ENCODE results near the gene GPR153. TPM values are rescaled to one million over a fixed set of nuclear protein-coding genes. Genes with fewer than 3 reads are reported as not detected.

GPR153 gene
- total RNA-seq, 2 donors from 2014 or later: 2.3 to 4.9 TPM

GRCh38 chr1:6251233-6251632 lies 9.7 kb downstream of the GPR153 start:
- TF ChIP-seq POLR2A (IDR thresholded peaks at IDR 0.05): no peak
- TF ChIP-seq CTCF (IDR thresholded peaks at IDR 0.05): no peak
- Histone ChIP-seq H3K4me1 (peaks cover 14% of the 10 kb centered on the region), H3K27ac (no peak overlapping the region), H3K4me3 (no peak overlapping the region), H3K27me3 (peaks cover 0 to 3% of the 10 kb centered on the region in 2 donors), H3K9me3 (no peaks in the 10 kb centered on the region), H3K36me3 (replicated peaks in 1 of 2; ENCODE audit: insufficient read depth in 1 of 2, low read depth in 2 of 2) (no peaks in the 10 kb centered on the region)
- intact Hi-C loops (cut with DNase I): no loop called here
- WGBS, 2 donors: 80% methylated on average over 2 to 16 of the region's 19 CpGs
- no peak for DNase-seq
- no peak for ATAC-seq

GRCh38 chr1:6249739-6250689 lies 10.9 kb downstream of the GPR153 start:
- H3K4me3 ChIP-seq: no peak overlapping the region
- ATAC-seq: no peak

GRCh38 chr1:6248932-6249738 lies 11.8 kb downstream of the GPR153 start:
- no peaks in the 10 kb centered on the region for H3K36me3 ChIP-seq (replicated peaks in 1 of 2; ENCODE audit: insufficient read depth in 1 of 2, low read depth in 2 of 2)
- TF ChIP-seq POLR2A (IDR thresholded peaks at IDR 0.05) (no peak), CTCF (IDR thresholded peaks at IDR 0.05) (no peak)
- 7 to 25% methylated on average over 12 to 82 of the region's 96 CpGs for WGBS, 2 donors
- intact Hi-C loops (cut with DNase I): loop anchor here (5.0 to 10.0 kb wide), 2 partner anchors 153 to 194 kb away; no protein-coding TSS in a partner anchor
- H3K27me3 ChIP-seq: peaks cover 0 to 18% of the 10 kb centered on the region in 2 donors
- no peaks in the 10 kb centered on the region for H3K9me3 ChIP-seq
- H3K4me1 ChIP-seq: peaks cover 26% of the 10 kb centered on the region
- no peak for DNase-seq
- H3K4me3 ChIP-seq: no peak overlapping the region
- no peak for ATAC-seq
- no peak overlapping the region for H3K27ac ChIP-seq

More at GRCh38 chr1:6249739-6250689, 10.9 kb downstream of the GPR153 start:
- no peaks in the 10 kb centered on the region for H3K9me3 ChIP-seq
- intact Hi-C loops (cut with DNase I): loop anchor here (5.0 to 10.0 kb wide), 2 partner anchors 152 to 195 kb away; no protein-coding TSS in a partner anchor
- H3K27ac ChIP-seq: no peak overlapping the region
- TF ChIP-seq CTCF (IDR thresholded peaks at IDR 0.05): no peak
- TF ChIP-seq POLR2A (IDR thresholded peaks at IDR 0.05): no peak
- H3K4me1 ChIP-seq: peaks cover 26% of the 10 kb centered on the region
- H3K27me3 ChIP-seq: peaks cover 0 to 14% of the 10 kb centered on the region in 2 donors
- no peak for DNase-seq
- H3K36me3 ChIP-seq (replicated peaks in 1 of 2; ENCODE audit: insufficient read depth in 1 of 2, low read depth in 2 of 2): no peaks in the 10 kb centered on the region
- 10% methylated on average over 71 of the region's 71 CpGs; no CpG with 5 or more reads in 1 of the 2 donors for WGBS, 2 donors

GRCh38 chr1:6248161-6248776 lies 12.6 kb downstream of the GPR153 start:
- Histone ChIP-seq H3K9me3 (no peaks in the 10 kb centered on the region), H3K4me1 (peaks cover 26% of the 10 kb centered on the region), H3K4me3 (no peak overlapping the region), H3K27me3 (peaks cover 0 to 27% of the 10 kb centered on the region in 2 donors), H3K36me3 (replicated peaks in 1 of 2; ENCODE audit: insufficient read depth in 1 of 2, low read depth in 2 of 2) (no peaks in the 10 kb centered on the region), H3K27ac (no peak overlapping the region)
- intact Hi-C loops (cut with DNase I): loop anchor here (5.0 to 10.0 kb wide), 2 partner anchors 154 to 193 kb away; no protein-coding TSS in a partner anchor
- no peak for TF ChIP-seq POLR2A (IDR thresholded peaks at IDR 0.05)
- TF ChIP-seq CTCF (IDR thresholded peaks at IDR 0.05): no peak
- WGBS, 2 donors: 60 to 70% methylated on average over 11 to 14 of the region's 14 CpGs
- ATAC-seq (no peak), DNase-seq (no peak)
